GM12878 (cell line): ENCODE measurements around the gene TTC16. TPM values are rescaled to one million over a fixed set of nuclear protein-coding genes. Genes with fewer than 3 reads are reported as not detected.

Source experiments
- CREM ChIP-seq: IDR thresholded peaks from 2 replicates; pipeline ENCODE4 v1.6.1; 2014; ENCODE audit warnings: antibody characterized with exemption, low read depth
- ESRRA ChIP-seq: IDR thresholded peaks from 2 replicates; pipeline ENCODE4 v1.6.1; 2012; ENCODE audit warnings: mild to moderate bottlenecking, low read length, improper control_type of control experiment
- EZH2 ChIP-seq: IDR thresholded peaks from 2 replicates; pipeline ENCODE4 v1.6.1; 2012; ENCODE audit warnings: low read depth, mild to moderate bottlenecking, control low read depth, inconsistent platforms, low read length, borderline replicate concordance; ENCODE audit not compliant: control insufficient read depth
- FOXK2 ChIP-seq: fragments of 450-650 bp; IDR thresholded peaks from 2 replicates; pipeline ENCODE4 v1.6.1; 2017; ENCODE audit warnings: mild to moderate bottlenecking, moderate library complexity
- HDAC2 ChIP-seq: fragments of 200-600 bp; sonication (generic); IDR thresholded peaks from 2 replicates; pipeline ENCODE4 v1.6.1; 2017
- JUNB ChIP-seq: IDR thresholded peaks from 2 replicates; pipeline ENCODE4 v1.6.1; 2016; ENCODE audit warnings: antibody characterized with exemption, mild to moderate bottlenecking
- MTA3 ChIP-seq: IDR thresholded peaks from 2 replicates; pipeline ENCODE4 v1.6.1; 2012; ENCODE audit warnings: low read length, inconsistent platforms, borderline replicate concordance
- NFXL1 ChIP-seq: fragments of 450-650 bp; IDR thresholded peaks from 2 replicates; pipeline ENCODE4 v1.6.1; 2017; ENCODE audit warnings: antibody characterized with exemption, mild to moderate bottlenecking, borderline replicate concordance
- NRF1 ChIP-seq: conservative IDR thresholded peaks from 2 replicates; pipeline ENCODE4 v1.6.1; 2011; ENCODE audit warnings: mild to moderate bottlenecking, low read depth, low read length, improper control_type of control experiment
- PAX8 ChIP-seq: fragments of 450-650 bp; IDR thresholded peaks from 2 replicates; pipeline ENCODE4 v1.6.1; 2017; ENCODE audit warnings: mild to moderate bottlenecking, moderate library complexity
- RUNX3 ChIP-seq: IDR thresholded peaks from 2 replicates; pipeline ENCODE4 v1.6.1; 2012; ENCODE audit warnings: low read length, inconsistent platforms
- SRF ChIP-seq, 2 experiments: IDR thresholded peaks; 2 replicates each; pipeline ENCODE4 v1.6.1; 2011; ENCODE audit warnings: low read depth in 2 of 2, low read length in 2 of 2, mild to moderate bottlenecking in 1 of 2, moderate library complexity in 1 of 2
- STAT1 ChIP-seq: fragments of 450-650 bp; conservative IDR thresholded peaks from 2 replicates; pipeline ENCODE4 v1.6.1; 2014; ENCODE audit warnings: antibody characterized with exemption, mild to moderate bottlenecking
- TARDBP ChIP-seq: IDR thresholded peaks from 2 replicates; pipeline ENCODE4 v1.6.1; 2016; ENCODE audit warnings: borderline replicate concordance
- polyA plus RNA-seq, 11 experiments: library from polyadenylated mRNA; depleted of rRNA in 4 of 11; unstranded in 6 of 11; stranded (reverse) in 5 of 11; fragments of >200 nt; fragmentation: Nextera tagmentation in 4 of 11; fragmentation: Illumina TruSeq in 1 of 11; extraction: Ambion mirVana in 4 of 11; extraction: Trizol in 1 of 11; gene quantifications; 1 replicate in 1 of 11; 2 replicates in 10 of 11; pipeline versions ENCODE4 v1.2.1 to v1.2.3, GENCODE V29; 2011 to 2016; ENCODE audit warnings: inconsistent platforms in 2 of 11, missing spikeins in 2 of 11, low read depth in 1 of 11
- total RNA-seq, 4 experiments: library from RNA; depleted of rRNA in 3 of 4; stranded (reverse); fragments of >200 nt in 3 of 4; fragmentation: Illumina TruSeq in 1 of 4; extraction: Trizol in 1 of 4; gene quantifications; 2 replicates each; pipeline versions ENCODE4 v1.2.1 to v1.2.3, GENCODE V29; 2013 to 2021
- TF ChIP-seq, protein P1 (sequence below): fragments of 450-650 bp; IDR thresholded peaks from 2 replicates; pipeline ENCODE4 v1.6.1; 2016; ENCODE audit warnings: mild to moderate bottlenecking
- TF ChIP-seq, protein P2 (sequence below): fragments of 450-650 bp; formaldehyde crosslinking; IDR thresholded peaks from 2 replicates; pipeline ENCODE4 v1.4.0; 2022; ENCODE audit warnings: mild to moderate bottlenecking, moderate library complexity
- TF ChIP-seq, protein P3 (sequence below): fragments of 150-350 bp; IDR thresholded peaks from 2 replicates; pipeline ENCODE4 v1.6.1; 2014; ENCODE audit warnings: mild to moderate bottlenecking, low read depth, low read length
- TF ChIP-seq, protein P4 (sequence below): fragments of 450-650 bp; IDR thresholded peaks from 2 replicates; pipeline ENCODE4 v1.6.1; 2017; ENCODE audit warnings: mild to moderate bottlenecking, moderate library complexity
- TF ChIP-seq, protein P5 (sequence below): fragments of 450-650 bp; IDR thresholded peaks from 2 replicates; pipeline ENCODE4 v1.6.1; 2017; ENCODE audit warnings: mild to moderate bottlenecking

The TTC16 gene
- total and polyA plus RNA-seq, 10 of the 15 experiments (the other 5 are each of a cell fraction or from before 2014, with no cell fraction given) = 0.03 TPM; not detected in 9

DNA sequence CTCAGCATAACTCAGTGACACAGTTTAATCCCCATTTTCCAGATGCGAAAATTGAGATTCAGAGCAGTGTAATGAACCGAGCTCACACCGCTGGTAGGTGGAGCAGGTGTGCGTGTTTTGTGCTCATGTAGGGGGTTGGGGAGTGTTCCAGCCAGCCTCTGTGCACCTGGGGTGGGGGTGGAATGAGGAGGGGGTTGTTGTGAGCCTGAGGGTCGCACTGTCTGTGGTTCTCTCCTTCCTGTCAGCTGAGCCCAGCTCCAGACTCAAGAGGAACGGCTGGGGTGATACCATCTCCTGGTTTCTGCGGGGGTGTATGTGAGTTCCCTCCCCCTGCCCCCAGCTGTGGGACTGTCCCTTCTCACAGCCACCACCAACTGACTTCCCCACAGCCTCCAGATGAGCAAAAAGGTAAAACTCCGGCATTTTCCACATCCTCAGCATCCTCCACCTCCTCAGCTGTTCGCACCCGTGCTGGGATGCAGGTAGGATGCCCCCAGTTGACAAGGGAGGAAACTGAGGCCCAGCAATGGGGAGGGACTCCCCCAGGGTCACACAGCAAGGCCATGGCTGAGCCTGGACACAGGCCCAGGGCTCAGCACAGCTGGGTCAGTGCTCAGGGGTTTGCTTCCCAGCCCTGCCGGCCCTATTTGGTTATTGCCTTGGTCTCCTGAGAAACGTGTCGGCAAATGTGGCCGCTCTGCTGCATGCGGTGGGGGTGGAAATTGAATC lies 60.5 kb downstream of the TTC16 start (continued):
- TF ChIP-seq, protein P1, sequence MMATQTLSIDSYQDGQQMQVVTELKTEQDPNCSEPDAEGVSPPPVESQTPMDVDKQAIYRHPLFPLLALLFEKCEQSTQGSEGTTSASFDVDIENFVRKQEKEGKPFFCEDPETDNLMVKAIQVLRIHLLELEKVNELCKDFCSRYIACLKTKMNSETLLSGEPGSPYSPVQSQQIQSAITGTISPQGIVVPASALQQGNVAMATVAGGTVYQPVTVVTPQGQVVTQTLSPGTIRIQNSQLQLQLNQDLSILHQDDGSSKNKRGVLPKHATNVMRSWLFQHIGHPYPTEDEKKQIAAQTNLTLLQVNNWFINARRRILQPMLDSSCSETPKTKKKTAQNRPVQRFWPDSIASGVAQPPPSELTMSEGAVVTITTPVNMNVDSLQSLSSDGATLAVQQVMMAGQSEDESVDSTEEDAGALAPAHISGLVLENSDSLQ = no peak
- TF ChIP-seq, protein P2, sequence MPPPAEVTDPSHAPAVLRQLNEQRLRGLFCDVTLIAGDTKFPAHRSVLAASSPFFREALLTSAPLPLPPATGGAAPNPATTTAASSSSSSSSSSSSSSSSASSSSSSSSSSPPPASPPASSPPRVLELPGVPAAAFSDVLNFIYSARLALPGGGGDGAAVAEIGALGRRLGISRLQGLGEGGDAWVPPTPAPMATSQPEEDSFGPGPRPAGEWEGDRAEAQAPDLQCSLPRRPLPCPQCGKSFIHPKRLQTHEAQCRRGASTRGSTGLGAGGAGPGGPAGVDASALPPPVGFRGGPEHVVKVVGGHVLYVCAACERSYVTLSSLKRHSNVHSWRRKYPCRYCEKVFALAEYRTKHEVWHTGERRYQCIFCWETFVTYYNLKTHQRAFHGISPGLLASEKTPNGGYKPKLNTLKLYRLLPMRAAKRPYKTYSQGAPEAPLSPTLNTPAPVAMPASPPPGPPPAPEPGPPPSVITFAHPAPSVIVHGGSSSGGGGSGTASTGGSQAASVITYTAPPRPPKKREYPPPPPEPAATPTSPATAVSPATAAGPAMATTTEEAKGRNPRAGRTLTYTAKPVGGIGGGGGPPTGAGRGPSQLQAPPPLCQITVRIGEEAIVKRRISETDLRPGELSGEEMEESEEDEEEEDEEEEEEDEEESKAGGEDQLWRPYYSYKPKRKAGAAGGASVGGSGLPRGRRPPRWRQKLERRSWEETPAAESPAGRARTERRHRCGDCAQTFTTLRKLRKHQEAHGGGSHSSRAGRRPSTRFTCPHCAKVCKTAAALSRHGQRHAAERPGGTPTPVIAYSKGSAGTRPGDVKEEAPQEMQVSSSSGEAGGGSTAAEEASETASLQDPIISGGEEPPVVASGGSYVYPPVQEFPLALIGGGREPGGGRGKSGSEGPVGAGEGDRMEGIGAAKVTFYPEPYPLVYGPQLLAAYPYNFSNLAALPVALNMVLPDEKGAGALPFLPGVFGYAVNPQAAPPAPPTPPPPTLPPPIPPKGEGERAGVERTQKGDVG (CRISPR knock-in tag) = no peak
- TF ChIP-seq ESRRA (no peak), PAX8 (no peak), STAT1 (no peak), HDAC2 (no peak), CREM (no peak), SRF (IDR thresholded peaks at IDR 0.05; ENCODE audit: low read depth in 2 of 2, low read length in 2 of 2) (no peak), NRF1 (no peak), RUNX3 (no peak), FOXK2 (peak; percentile 94), JUNB (no peak), TARDBP (no peak), EZH2 (no peak), NFXL1 (no peak), MTA3 (no peak)
- TF ChIP-seq, protein P3, sequence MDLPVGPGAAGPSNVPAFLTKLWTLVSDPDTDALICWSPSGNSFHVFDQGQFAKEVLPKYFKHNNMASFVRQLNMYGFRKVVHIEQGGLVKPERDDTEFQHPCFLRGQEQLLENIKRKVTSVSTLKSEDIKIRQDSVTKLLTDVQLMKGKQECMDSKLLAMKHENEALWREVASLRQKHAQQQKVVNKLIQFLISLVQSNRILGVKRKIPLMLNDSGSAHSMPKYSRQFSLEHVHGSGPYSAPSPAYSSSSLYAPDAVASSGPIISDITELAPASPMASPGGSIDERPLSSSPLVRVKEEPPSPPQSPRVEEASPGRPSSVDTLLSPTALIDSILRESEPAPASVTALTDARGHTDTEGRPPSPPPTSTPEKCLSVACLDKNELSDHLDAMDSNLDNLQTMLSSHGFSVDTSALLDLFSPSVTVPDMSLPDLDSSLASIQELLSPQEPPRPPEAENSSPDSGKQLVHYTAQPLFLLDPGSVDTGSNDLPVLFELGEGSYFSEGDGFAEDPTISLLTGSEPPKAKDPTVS = no peak
- TF ChIP-seq, protein P4, sequence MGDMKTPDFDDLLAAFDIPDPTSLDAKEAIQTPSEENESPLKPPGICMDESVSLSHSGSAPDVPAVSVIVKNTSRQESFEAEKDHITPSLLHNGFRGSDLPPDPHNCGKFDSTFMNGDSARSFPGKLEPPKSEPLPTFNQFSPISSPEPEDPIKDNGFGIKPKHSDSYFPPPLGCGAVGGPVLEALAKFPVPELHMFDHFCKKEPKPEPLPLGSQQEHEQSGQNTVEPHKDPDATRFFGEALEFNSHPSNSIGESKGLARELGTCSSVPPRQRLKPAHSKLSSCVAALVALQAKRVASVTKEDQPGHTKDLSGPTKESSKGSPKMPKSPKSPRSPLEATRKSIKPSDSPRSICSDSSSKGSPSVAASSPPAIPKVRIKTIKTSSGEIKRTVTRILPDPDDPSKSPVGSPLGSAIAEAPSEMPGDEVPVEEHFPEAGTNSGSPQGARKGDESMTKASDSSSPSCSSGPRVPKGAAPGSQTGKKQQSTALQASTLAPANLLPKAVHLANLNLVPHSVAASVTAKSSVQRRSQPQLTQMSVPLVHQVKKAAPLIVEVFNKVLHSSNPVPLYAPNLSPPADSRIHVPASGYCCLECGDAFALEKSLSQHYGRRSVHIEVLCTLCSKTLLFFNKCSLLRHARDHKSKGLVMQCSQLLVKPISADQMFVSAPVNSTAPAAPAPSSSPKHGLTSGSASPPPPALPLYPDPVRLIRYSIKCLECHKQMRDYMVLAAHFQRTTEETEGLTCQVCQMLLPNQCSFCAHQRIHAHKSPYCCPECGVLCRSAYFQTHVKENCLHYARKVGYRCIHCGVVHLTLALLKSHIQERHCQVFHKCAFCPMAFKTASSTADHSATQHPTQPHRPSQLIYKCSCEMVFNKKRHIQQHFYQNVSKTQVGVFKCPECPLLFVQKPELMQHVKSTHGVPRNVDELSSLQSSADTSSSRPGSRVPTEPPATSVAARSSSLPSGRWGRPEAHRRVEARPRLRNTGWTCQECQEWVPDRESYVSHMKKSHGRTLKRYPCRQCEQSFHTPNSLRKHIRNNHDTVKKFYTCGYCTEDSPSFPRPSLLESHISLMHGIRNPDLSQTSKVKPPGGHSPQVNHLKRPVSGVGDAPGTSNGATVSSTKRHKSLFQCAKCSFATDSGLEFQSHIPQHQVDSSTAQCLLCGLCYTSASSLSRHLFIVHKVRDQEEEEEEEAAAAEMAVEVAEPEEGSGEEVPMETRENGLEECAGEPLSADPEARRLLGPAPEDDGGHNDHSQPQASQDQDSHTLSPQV = no peak
- TF ChIP-seq, protein P5, sequence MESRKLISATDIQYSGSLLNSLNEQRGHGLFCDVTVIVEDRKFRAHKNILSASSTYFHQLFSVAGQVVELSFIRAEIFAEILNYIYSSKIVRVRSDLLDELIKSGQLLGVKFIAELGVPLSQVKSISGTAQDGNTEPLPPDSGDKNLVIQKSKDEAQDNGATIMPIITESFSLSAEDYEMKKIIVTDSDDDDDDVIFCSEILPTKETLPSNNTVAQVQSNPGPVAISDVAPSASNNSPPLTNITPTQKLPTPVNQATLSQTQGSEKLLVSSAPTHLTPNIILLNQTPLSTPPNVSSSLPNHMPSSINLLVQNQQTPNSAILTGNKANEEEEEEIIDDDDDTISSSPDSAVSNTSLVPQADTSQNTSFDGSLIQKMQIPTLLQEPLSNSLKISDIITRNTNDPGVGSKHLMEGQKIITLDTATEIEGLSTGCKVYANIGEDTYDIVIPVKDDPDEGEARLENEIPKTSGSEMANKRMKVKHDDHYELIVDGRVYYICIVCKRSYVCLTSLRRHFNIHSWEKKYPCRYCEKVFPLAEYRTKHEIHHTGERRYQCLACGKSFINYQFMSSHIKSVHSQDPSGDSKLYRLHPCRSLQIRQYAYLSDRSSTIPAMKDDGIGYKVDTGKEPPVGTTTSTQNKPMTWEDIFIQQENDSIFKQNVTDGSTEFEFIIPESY = no peak
